ENCODE results near the gene COG2. TPM values are rescaled to one million over a fixed set of nuclear protein-coding genes. Genes with fewer than 3 reads are reported as not detected.
"Not testable (repeated sequence)": the region's sequence is repeated elsewhere in the genome, so short reads cannot be mapped to it uniquely, and the experiment has no call there.

The COG2 gene
- polyA plus RNA-seq, 1 donor (not counting 4 experiments of a cell fraction or from before 2014, with no cell fraction given), result 18.6 TPM

DNA sequence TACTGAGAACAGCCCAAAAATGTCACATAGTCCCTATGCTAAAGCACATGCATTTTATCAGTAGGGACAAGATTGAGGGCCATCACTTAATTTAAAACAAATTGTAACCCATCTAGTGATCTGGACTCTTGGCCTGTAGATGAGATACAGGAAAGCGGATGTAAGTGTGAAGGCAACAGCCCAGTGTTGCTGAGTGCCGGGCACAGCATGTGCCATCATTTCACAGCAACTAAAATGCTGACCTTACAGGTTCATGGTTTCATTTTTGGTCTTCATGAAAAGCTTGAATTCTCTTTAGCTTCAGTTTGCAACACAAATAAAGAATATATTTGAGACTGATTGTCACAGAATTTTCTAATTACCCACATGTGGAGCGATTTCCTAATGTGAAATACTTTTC is 5.8 kb downstream of the COG2 start:
- Histone ChIP-seq H4K20me1 (ENCODE audit: control insufficient read depth, extremely low read depth, insufficient read depth, low read length) (peaks cover 2% of the 10 kb centered on the region), H3K9me1 (ENCODE audit: control insufficient read depth, extremely low read depth, insufficient read depth, low read length) (peaks cover 4% of the 10 kb centered on the region), H3K9me3 (ENCODE audit: control insufficient read depth, low read depth, low read length) (no peaks in the 10 kb centered on the region), H3K4me3 (ENCODE audit: control insufficient read depth in 2 of 3, extremely low read depth in 1 of 3, insufficient read depth in 2 of 3, low read depth in 1 of 3, low read length in 3 of 3) (no peak overlapping the region), H3K27ac (ENCODE audit: control insufficient read depth, insufficient read depth, low read length) (no peak overlapping the region), H3K79me2 (ENCODE audit: control insufficient read depth, insufficient read depth, low read length) (peaks cover 87% of the 10 kb centered on the region), H3K4me1 (ENCODE audit: control insufficient read depth, extremely low read depth, insufficient read depth, low read length) (peaks cover 10% of the 10 kb centered on the region), H3K4me2 (ENCODE audit: control insufficient read depth, extremely low read depth, insufficient read depth, low read depth, low read length) (no peak overlapping the region), H3K27me3 (ENCODE audit: control insufficient read depth, extremely low read depth, insufficient read depth, low read length) (no peaks in the 10 kb centered on the region), H2AFZ (ENCODE audit: control insufficient read depth, low read length) (no peak overlapping the region), H3K9ac (ENCODE audit: control insufficient read depth, extremely low read depth, insufficient read depth, low read length) (no peak overlapping the region), H3K36me3 (ENCODE audit: control insufficient read depth in 2 of 2, extremely low read depth in 1 of 2, insufficient read depth in 2 of 2, low read length in 2 of 2) (peaks cover 3% of the 10 kb centered on the region in 2 experiments)
- DNase-seq (ENCODE audit: low read depth, low spot score) (no peak), FAIRE-seq (no peak)
- TF ChIP-seq, protein P1, sequence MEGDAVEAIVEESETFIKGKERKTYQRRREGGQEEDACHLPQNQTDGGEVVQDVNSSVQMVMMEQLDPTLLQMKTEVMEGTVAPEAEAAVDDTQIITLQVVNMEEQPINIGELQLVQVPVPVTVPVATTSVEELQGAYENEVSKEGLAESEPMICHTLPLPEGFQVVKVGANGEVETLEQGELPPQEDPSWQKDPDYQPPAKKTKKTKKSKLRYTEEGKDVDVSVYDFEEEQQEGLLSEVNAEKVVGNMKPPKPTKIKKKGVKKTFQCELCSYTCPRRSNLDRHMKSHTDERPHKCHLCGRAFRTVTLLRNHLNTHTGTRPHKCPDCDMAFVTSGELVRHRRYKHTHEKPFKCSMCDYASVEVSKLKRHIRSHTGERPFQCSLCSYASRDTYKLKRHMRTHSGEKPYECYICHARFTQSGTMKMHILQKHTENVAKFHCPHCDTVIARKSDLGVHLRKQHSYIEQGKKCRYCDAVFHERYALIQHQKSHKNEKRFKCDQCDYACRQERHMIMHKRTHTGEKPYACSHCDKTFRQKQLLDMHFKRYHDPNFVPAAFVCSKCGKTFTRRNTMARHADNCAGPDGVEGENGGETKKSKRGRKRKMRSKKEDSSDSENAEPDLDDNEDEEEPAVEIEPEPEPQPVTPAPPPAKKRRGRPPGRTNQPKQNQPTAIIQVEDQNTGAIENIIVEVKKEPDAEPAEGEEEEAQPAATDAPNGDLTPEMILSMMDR (optimal IDR thresholded peaks at IDR 0.05 in 1 of 3, IDR thresholded peaks at IDR 0.05 in 1 of 3, conservative IDR thresholded peaks at IDR 0.05 in 1 of 3; ENCODE audit: extremely low read depth in 1 of 3, insufficient read depth in 2 of 3, low read length in 3 of 3), result no peak
- no peak for TF ChIP-seq EZH2 (IDR thresholded peaks at IDR 0.05; ENCODE audit: low read length)
- dilution Hi-C loops (cut with MboI; ENCODE audit: extremely low pct_ligation_motif_present, low sequenced_read_pairs), result no loop called here

GRCh38 chr1:230650300-230650699 is 8.0 kb downstream of the COG2 start:
- TF ChIP-seq EZH2 (IDR thresholded peaks at IDR 0.05; ENCODE audit: low read length), result no peak
- dilution Hi-C loops (cut with MboI; ENCODE audit: extremely low pct_ligation_motif_present, low sequenced_read_pairs), result no loop called here
- H3K79me2 ChIP-seq (ENCODE audit: control insufficient read depth, insufficient read depth, low read length), result peaks cover 68% of the 10 kb centered on the region
- peaks cover 3% of the 10 kb centered on the region in 2 experiments for H3K36me3 ChIP-seq (ENCODE audit: control insufficient read depth in 2 of 2, extremely low read depth in 1 of 2, insufficient read depth in 2 of 2, low read length in 2 of 2)
- H3K9me1 ChIP-seq (ENCODE audit: control insufficient read depth, extremely low read depth, insufficient read depth, low read length), result peaks cover 4% of the 10 kb centered on the region
- H3K9ac ChIP-seq (ENCODE audit: control insufficient read depth, extremely low read depth, insufficient read depth, low read length), result no peak overlapping the region
- H3K9me3 ChIP-seq (ENCODE audit: control insufficient read depth, low read depth, low read length), result no peaks in the 10 kb centered on the region
- H3K4me3 ChIP-seq (ENCODE audit: control insufficient read depth in 2 of 3, extremely low read depth in 1 of 3, insufficient read depth in 2 of 3, low read depth in 1 of 3, low read length in 3 of 3), result no peak overlapping the region
- H3K4me2 ChIP-seq (ENCODE audit: control insufficient read depth, extremely low read depth, insufficient read depth, low read depth, low read length), result no peak overlapping the region
- FAIRE-seq (no peak), DNase-seq (ENCODE audit: low read depth, low spot score) (no peak)
- H3K4me1 ChIP-seq (ENCODE audit: control insufficient read depth, extremely low read depth, insufficient read depth, low read length), result no peaks in the 10 kb centered on the region
- H2AFZ ChIP-seq (ENCODE audit: control insufficient read depth, low read length), result no peak overlapping the region
- H3K27ac ChIP-seq (ENCODE audit: control insufficient read depth, insufficient read depth, low read length), result no peak overlapping the region
- H3K27me3 ChIP-seq (ENCODE audit: control insufficient read depth, extremely low read depth, insufficient read depth, low read length), result no peaks in the 10 kb centered on the region
- no peaks in the 10 kb centered on the region for H4K20me1 ChIP-seq (ENCODE audit: control insufficient read depth, extremely low read depth, insufficient read depth, low read length)

GRCh38 chr1:230651235-230651634 is 9.0 kb downstream of the COG2 start:
- Histone ChIP-seq H3K4me3 (ENCODE audit: control insufficient read depth in 2 of 3, extremely low read depth in 1 of 3, insufficient read depth in 2 of 3, low read depth in 1 of 3, low read length in 3 of 3) (no peak overlapping the region), H4K20me1 (ENCODE audit: control insufficient read depth, extremely low read depth, insufficient read depth, low read length) (no peaks in the 10 kb centered on the region), H3K9ac (ENCODE audit: control insufficient read depth, extremely low read depth, insufficient read depth, low read length) (no peak overlapping the region), H3K9me3 (ENCODE audit: control insufficient read depth, low read depth, low read length) (no peaks in the 10 kb centered on the region), H3K27ac (ENCODE audit: control insufficient read depth, insufficient read depth, low read length) (no peak overlapping the region), H3K4me1 (ENCODE audit: control insufficient read depth, extremely low read depth, insufficient read depth, low read length) (no peaks in the 10 kb centered on the region), H3K4me2 (ENCODE audit: control insufficient read depth, extremely low read depth, insufficient read depth, low read depth, low read length) (no peak overlapping the region), H3K27me3 (ENCODE audit: control insufficient read depth, extremely low read depth, insufficient read depth, low read length) (no peaks in the 10 kb centered on the region), H3K36me3 (ENCODE audit: control insufficient read depth in 2 of 2, extremely low read depth in 1 of 2, insufficient read depth in 2 of 2, low read length in 2 of 2) (peaks cover 0 to under 1% of the 10 kb centered on the region in 2 experiments), H3K79me2 (ENCODE audit: control insufficient read depth, insufficient read depth, low read length) (peaks cover 62% of the 10 kb centered on the region), H2AFZ (ENCODE audit: control insufficient read depth, low read length) (no peak overlapping the region), H3K9me1 (ENCODE audit: control insufficient read depth, extremely low read depth, insufficient read depth, low read length) (peaks cover 2% of the 10 kb centered on the region)
- no peak for DNase-seq (ENCODE audit: low read depth, low spot score)
- no peak for FAIRE-seq
- TF ChIP-seq EZH2 (IDR thresholded peaks at IDR 0.05; ENCODE audit: low read length), result no peak
- TF ChIP-seq, protein P1 (optimal IDR thresholded peaks at IDR 0.05 in 1 of 3, IDR thresholded peaks at IDR 0.05 in 1 of 3, conservative IDR thresholded peaks at IDR 0.05 in 1 of 3; ENCODE audit: extremely low read depth in 1 of 3, insufficient read depth in 2 of 3, low read length in 3 of 3), result no peak
- dilution Hi-C loops (cut with MboI; ENCODE audit: extremely low pct_ligation_motif_present, low sequenced_read_pairs), result no loop called here

DNA sequence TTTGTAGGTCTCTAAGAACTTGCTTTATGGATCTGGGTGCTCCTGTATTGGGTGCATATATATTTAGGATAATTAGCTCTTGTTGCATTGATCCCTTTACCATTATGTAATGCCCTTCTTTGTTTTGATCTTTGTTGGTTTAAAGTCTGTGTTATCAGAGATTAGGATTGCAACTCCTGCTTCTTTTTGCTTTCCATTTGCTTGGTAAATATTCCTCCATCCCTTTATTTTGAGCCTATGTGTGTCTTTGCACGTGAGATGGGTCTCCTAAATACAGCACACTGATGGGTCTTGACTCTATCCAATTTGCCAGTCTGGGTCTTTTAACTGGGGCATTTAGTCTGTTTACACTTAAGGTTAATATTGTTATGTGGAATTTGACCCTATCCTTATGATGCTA is 14.4 kb downstream of the COG2 start:
- FAIRE-seq; H2AFZ ChIP-seq (ENCODE audit: control insufficient read depth, low read length); DNase-seq (ENCODE audit: low read depth, low spot score); H3K27ac ChIP-seq (ENCODE audit: control insufficient read depth, insufficient read depth, low read length); H4K20me1 ChIP-seq (ENCODE audit: control insufficient read depth, extremely low read depth, insufficient read depth, low read length); H3K4me2 ChIP-seq (ENCODE audit: control insufficient read depth, extremely low read depth, insufficient read depth, low read depth, low read length); dilution Hi-C loops (cut with MboI; ENCODE audit: extremely low pct_ligation_motif_present, low sequenced_read_pairs); H3K9me1 ChIP-seq (ENCODE audit: control insufficient read depth, extremely low read depth, insufficient read depth, low read length); H3K9me3 ChIP-seq (ENCODE audit: control insufficient read depth, low read depth, low read length); H3K4me1 ChIP-seq (ENCODE audit: control insufficient read depth, extremely low read depth, insufficient read depth, low read length); H3K9ac ChIP-seq (ENCODE audit: control insufficient read depth, extremely low read depth, insufficient read depth, low read length); H3K27me3 ChIP-seq (ENCODE audit: control insufficient read depth, extremely low read depth, insufficient read depth, low read length); H3K4me3 ChIP-seq (ENCODE audit: control insufficient read depth in 2 of 3, extremely low read depth in 1 of 3, insufficient read depth in 2 of 3, low read depth in 1 of 3, low read length in 3 of 3); H3K36me3 ChIP-seq (ENCODE audit: control insufficient read depth in 2 of 2, extremely low read depth in 1 of 2, insufficient read depth in 2 of 2, low read length in 2 of 2): not testable (repeated sequence)
- H3K79me2 ChIP-seq (ENCODE audit: control insufficient read depth, insufficient read depth, low read length), result peaks cover 18% of the 10 kb centered on the region

All from keratinocyte (primary cell).